ENCODE measurements around the gene SBF2.

- no peak for TF ChIP-seq CTCF (IDR thresholded peaks at IDR 0.05; ENCODE audit: low read length)
- TF ChIP-seq EZH2 (optimal IDR thresholded peaks at IDR 0.05; ENCODE audit: low read depth, low read length): no peak
- no peak for TF ChIP-seq EZH2phosphoT487 (IDR thresholded peaks at IDR 0.05; ENCODE audit: low read length)
Observed at GRCh38 chr11:10130875-10131274, 163.1 kb downstream of the SBF2 start.
